Measurements from ENCODE around the gene FAM90A26. TPM values are rescaled to one million over a fixed set of nuclear protein-coding genes. Genes with fewer than 3 reads are reported as not detected.
"Not testable (repeated sequence)": the region's sequence is repeated elsewhere in the genome, so short reads cannot be mapped to it uniquely, and the experiment has no call there.

FAM90A26 gene
- not detected for total RNA-seq

DNA sequence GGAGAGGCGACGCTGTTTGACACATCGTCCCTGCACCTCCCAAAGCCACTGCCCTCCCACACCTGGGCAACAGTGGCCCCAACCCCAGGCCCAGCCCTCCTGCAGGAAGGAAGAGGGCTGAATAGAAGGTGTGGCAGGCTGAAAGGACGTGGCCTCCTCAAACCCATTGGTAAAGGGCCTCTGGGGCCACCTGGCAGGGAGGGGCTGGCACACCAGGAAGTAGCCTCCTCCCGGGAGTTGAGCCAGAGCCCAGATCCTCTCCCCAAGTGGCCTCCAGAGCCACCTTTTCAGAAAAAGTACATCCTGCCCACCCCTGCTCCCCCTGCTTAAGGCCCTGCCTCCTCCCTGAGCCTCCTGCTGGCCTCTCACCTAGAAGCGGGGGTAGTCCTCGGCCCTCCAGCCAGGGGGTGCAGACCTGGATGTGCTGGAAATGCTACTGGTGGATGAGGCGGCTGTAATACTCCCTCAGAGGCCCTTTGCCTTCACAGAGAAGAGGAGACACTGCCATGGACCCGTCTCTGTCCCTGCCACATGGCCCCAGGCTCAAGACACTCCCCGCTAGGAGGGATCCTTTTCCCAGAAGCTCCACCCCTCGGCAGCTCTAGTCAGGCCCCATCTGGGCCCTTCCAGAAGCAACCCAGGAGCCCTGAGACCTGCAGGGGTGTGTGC, at the start of gene FAM90A26:
TSS of gene FAM90A26 (plus strand) at position 619 of the 669 bp plus-strand sequence. CDS start 2,764 bp downstream, outside the sequence.
- intact Hi-C loops (cut with DNase I); H3K36me3 ChIP-seq; H3K27ac ChIP-seq; H3K27me3 ChIP-seq (replicated peaks; ENCODE audit: insufficient read depth); H3K4me3 ChIP-seq; H3K4me1 ChIP-seq (replicated peaks); DNase-seq (ENCODE audit: low spot score); H3K9me3 ChIP-seq: not testable (repeated sequence)
- WGBS: no CpG with 5 or more reads among the region's 11 CpGs

DNA sequence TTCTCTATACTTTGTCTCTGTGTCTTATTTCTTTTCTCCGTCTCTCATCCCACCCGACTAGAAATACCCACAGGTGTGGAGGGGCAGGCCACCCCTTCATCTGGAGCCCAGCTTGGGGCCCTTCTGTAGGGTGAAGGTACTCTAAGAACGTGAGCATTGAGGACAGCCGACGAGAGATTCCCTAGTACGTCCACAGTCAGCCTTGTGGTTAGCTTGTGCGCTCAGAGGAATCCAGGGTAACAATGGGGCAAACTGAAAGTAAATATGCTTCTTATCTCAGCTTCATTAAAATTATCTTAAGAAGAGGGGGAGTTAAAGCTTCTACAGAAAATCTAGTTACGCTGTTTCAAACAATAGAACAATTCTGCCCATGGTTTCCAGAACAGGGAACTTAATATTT, 47.5 kb upstream of the FAM90A26 start:
- not testable (repeated sequence) for DNase-seq (ENCODE audit: low spot score); H3K27ac ChIP-seq; H3K4me3 ChIP-seq; H3K9me3 ChIP-seq; H3K27me3 ChIP-seq (replicated peaks; ENCODE audit: insufficient read depth); H3K4me1 ChIP-seq (replicated peaks); H3K36me3 ChIP-seq
- 40% methylated on average over 8 of the region's 8 CpGs for WGBS
- intact Hi-C loops (cut with DNase I): loop anchor here (5.0 kb wide), 1 partner anchor 120 kb away; no protein-coding TSS in a partner anchor

GRCh38 chr4:9123572-9124007, 46.6 kb upstream of the FAM90A26 start:
- DNase-seq (ENCODE audit: low spot score): peak; percentile 79
- H3K4me3 ChIP-seq; H3K27me3 ChIP-seq (replicated peaks; ENCODE audit: insufficient read depth); H3K36me3 ChIP-seq; H3K4me1 ChIP-seq (replicated peaks); H3K27ac ChIP-seq; H3K9me3 ChIP-seq: not testable (repeated sequence)
- WGBS: under 1% methylated on average over 13 of the region's 13 CpGs
- intact Hi-C loops (cut with DNase I): loop anchor here (5.0 kb wide), 1 partner anchor 121 kb away; no protein-coding TSS in a partner anchor
- peak; percentile 58 for TF ChIP-seq POLR2AphosphoS5 (IDR thresholded peaks at IDR 0.05)
- TF ChIP-seq, protein P1, sequence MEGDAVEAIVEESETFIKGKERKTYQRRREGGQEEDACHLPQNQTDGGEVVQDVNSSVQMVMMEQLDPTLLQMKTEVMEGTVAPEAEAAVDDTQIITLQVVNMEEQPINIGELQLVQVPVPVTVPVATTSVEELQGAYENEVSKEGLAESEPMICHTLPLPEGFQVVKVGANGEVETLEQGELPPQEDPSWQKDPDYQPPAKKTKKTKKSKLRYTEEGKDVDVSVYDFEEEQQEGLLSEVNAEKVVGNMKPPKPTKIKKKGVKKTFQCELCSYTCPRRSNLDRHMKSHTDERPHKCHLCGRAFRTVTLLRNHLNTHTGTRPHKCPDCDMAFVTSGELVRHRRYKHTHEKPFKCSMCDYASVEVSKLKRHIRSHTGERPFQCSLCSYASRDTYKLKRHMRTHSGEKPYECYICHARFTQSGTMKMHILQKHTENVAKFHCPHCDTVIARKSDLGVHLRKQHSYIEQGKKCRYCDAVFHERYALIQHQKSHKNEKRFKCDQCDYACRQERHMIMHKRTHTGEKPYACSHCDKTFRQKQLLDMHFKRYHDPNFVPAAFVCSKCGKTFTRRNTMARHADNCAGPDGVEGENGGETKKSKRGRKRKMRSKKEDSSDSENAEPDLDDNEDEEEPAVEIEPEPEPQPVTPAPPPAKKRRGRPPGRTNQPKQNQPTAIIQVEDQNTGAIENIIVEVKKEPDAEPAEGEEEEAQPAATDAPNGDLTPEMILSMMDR (IDR thresholded peaks at IDR 0.05): peak; percentile 36 to 94 (median 86)

DNA sequence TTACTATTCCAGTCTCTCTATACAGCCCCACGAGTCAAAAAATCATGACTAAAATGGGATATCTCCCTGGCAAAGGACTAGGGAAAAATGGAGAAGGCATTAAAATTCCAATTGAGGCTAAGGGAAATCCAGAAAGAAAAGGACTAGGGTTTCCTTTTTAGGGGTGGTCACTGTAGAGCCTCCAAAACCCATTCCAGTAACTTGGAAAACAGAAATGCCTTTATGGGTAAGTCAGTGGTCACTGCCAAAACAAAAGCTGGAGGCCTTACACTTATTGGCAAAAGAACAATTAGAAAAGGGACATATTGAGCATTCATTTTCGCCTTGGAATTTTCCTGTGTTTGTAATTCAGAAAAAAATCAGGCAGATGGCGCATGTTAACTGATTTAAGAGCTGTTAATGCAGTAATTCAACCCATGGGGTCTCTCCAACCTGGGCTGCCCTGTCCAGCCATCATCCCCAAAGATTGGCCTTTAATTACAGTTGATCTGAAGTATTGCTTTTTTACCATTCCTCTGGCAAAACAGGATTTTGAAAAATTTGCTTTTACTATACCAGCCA, 44.5 kb upstream of the FAM90A26 start:
- H3K4me1 ChIP-seq (replicated peaks); H3K36me3 ChIP-seq; intact Hi-C loops (cut with DNase I); H3K27me3 ChIP-seq (replicated peaks; ENCODE audit: insufficient read depth); DNase-seq (ENCODE audit: low spot score); H3K27ac ChIP-seq; H3K9me3 ChIP-seq; H3K4me3 ChIP-seq: not testable (repeated sequence)
- 62% methylated on average over 3 of the region's 3 CpGs for WGBS

GRCh38 chr4:9131420-9131819, 38.8 kb upstream of the FAM90A26 start:
- not testable (repeated sequence) for DNase-seq (ENCODE audit: low spot score)

GRCh38 chr4:9132849-9133248, 37.4 kb upstream of the FAM90A26 start:
- DNase-seq (ENCODE audit: low spot score); H3K4me1 ChIP-seq (replicated peaks); H3K9me3 ChIP-seq; H3K27ac ChIP-seq; H3K36me3 ChIP-seq; H3K4me3 ChIP-seq; H3K27me3 ChIP-seq (replicated peaks; ENCODE audit: insufficient read depth); intact Hi-C loops (cut with DNase I): not testable (repeated sequence)
- WGBS: 98% methylated on average over 4 of the region's 4 CpGs

More at GRCh38 chr4:9131420-9131819, 38.8 kb upstream of the FAM90A26 start:
- H3K36me3 ChIP-seq; H3K27ac ChIP-seq; H3K4me3 ChIP-seq; H3K4me1 ChIP-seq (replicated peaks); intact Hi-C loops (cut with DNase I); H3K9me3 ChIP-seq; H3K27me3 ChIP-seq (replicated peaks; ENCODE audit: insufficient read depth): not testable (repeated sequence)
- WGBS: 41% methylated on average over 7 of the region's 7 CpGs

- H3K9me3 ChIP-seq; H3K27ac ChIP-seq; DNase-seq (ENCODE audit: low spot score); H3K4me3 ChIP-seq; H3K27me3 ChIP-seq (replicated peaks; ENCODE audit: insufficient read depth); H3K36me3 ChIP-seq; H3K4me1 ChIP-seq (replicated peaks); intact Hi-C loops (cut with DNase I): not testable (repeated sequence)
- 93% methylated on average over 5 of the region's 5 CpGs for WGBS
Observed at GRCh38 chr4:9134011-9134410, 36.2 kb upstream of the FAM90A26 start.

- not testable (repeated sequence) for H3K4me3 ChIP-seq, H3K36me3 ChIP-seq, H3K27ac ChIP-seq
Observed at GRCh38 chr4:9134556-9134955, 35.7 kb upstream of the FAM90A26 start.

DNA sequence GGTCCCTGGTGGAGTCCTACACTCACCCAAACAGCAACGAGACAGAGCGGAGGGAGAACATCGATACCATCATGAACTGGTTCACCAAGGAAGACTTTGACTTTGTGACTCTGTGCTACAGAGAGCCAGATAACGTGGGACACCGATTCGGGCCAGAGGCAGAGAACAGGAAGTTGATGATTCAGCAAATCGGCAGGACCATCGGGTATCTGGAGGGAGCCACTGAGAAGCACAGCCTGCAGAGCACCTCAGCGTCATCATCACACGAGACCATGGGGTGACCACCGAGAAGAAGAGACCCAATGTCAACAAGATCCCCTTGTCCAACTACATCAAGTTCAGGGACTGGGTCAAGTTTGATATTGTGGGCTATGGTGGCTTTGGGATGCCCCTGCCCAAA, 29.2 kb upstream of the FAM90A26 start:
- WGBS: 96% methylated on average over 11 of the region's 11 CpGs
- H3K4me3 ChIP-seq; H3K4me1 ChIP-seq (replicated peaks); H3K9me3 ChIP-seq; H3K36me3 ChIP-seq; DNase-seq (ENCODE audit: low spot score); intact Hi-C loops (cut with DNase I); H3K27ac ChIP-seq; H3K27me3 ChIP-seq (replicated peaks; ENCODE audit: insufficient read depth): not testable (repeated sequence)

More at GRCh38 chr4:9134556-9134955, 35.7 kb upstream of the FAM90A26 start:
- H3K9me3 ChIP-seq; intact Hi-C loops (cut with DNase I); H3K27me3 ChIP-seq (replicated peaks; ENCODE audit: insufficient read depth); H3K4me1 ChIP-seq (replicated peaks): not testable (repeated sequence)
- TF ChIP-seq POLR2AphosphoS5 (IDR thresholded peaks at IDR 0.05): peak; percentile 48
- WGBS: 7% methylated on average over 9 of the region's 12 CpGs
- peak; percentile 77 for DNase-seq (ENCODE audit: low spot score)

DNA sequence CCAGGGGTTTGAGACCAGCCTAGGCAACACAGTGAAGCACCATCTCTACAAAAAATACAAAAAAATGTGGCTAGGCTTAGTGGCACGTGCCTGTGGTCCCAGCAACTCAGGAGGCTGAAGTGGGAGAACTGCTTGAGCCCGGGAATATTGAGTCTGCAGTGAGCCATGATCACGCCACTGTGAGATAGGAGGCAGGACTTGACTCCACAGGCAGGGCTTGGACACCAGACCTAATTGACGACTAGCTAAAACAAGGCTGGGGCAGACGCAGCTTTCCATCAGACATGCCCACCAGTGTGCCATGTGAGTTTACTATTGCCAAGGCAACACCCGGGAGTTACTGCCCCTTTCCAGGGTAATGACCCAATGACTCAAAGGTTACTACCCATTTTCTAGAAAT, 27.4 kb upstream of the FAM90A26 start:
- WGBS: 88% methylated on average over 6 of the region's 6 CpGs
- DNase-seq (ENCODE audit: low spot score); H3K27me3 ChIP-seq (replicated peaks; ENCODE audit: insufficient read depth); H3K27ac ChIP-seq; H3K9me3 ChIP-seq; H3K4me3 ChIP-seq; H3K36me3 ChIP-seq; H3K4me1 ChIP-seq (replicated peaks); intact Hi-C loops (cut with DNase I): not testable (repeated sequence)

Measured in prostate gland (tissue), 2 donors.